RWPE2 (cell line): ENCODE results near the gene TDG.
A peak's percentile ranks its signal among the peaks of the same experiment; 100 is the strongest.
"Not testable (repeated sequence)": the region's sequence is repeated elsewhere in the genome, so short reads cannot be mapped to it uniquely, and the experiment has no call there.

Experiments used
- ATAC-seq: fragments of 200-7000 bp; cut with Tn5 transposase; 3 replicates; pipeline ENCODE4 v1.9.1; 2021; ENCODE audit warnings: low read depth
- DNase-seq: peaks from one replicate; pipeline ENCODE4 v3.0.0-alpha.2; 2020; ENCODE audit warnings: low spot score
- H3K27ac ChIP-seq: fragments of 450-650 bp; 2 replicates; pipeline ENCODE4 v1.5.1; 2017; ENCODE audit warnings: mild to moderate bottlenecking; ENCODE audit not compliant: poor library complexity, severe bottlenecking
- H3K27me3 ChIP-seq: fragments of 250-450 bp; sonication (Bioruptor Pico); 2 replicates; pipeline ENCODE4 v1.5.1; 2021; ENCODE audit warnings: mild to moderate bottlenecking, moderate library complexity; ENCODE audit not compliant: insufficient read depth, poor library complexity, severe bottlenecking
- H3K36me3 ChIP-seq: fragments of 250-450 bp; sonication (Bioruptor Pico); 2 replicates; pipeline ENCODE4 v1.5.1; 2020; ENCODE audit warnings: low read depth, mild to moderate bottlenecking, moderate library complexity
- H3K4me1 ChIP-seq: fragments of 250-450 bp; sonication (Bioruptor Pico); 2 replicates; pipeline ENCODE4 v1.5.1; 2021; ENCODE audit warnings: mild to moderate bottlenecking, moderate library complexity; ENCODE audit not compliant: insufficient read depth, poor library complexity, severe bottlenecking
- H3K4me3 ChIP-seq: fragments of 250-450 bp; sonication (Bioruptor Pico); 2 replicates; pipeline ENCODE4 v1.5.1; 2021; ENCODE audit warnings: mild to moderate bottlenecking, moderate library complexity; ENCODE audit not compliant: severe bottlenecking
- H3K9me3 ChIP-seq: fragments of 250-450 bp; sonication (Bioruptor Pico); 2 replicates; pipeline ENCODE4 v1.5.1; 2021; ENCODE audit warnings: mild to moderate bottlenecking, moderate library complexity; ENCODE audit not compliant: severe bottlenecking
- CTCF ChIP-seq: fragments of 450-650 bp; IDR thresholded peaks from one replicate; pipeline ENCODE4 v1.5.1; 2017; ENCODE audit warnings: mild to moderate bottlenecking, moderate library complexity; ENCODE audit not compliant: poor library complexity, severe bottlenecking

Gene TDG

GRCh38 chr12:104022786-104023185, 57.1 kb downstream of the TDG start:
- no peak for ATAC-seq
- no peak overlapping the region for H3K4me3 ChIP-seq
- H3K4me1 ChIP-seq: no peaks in the 10 kb centered on the region
- H3K27ac ChIP-seq: no peak overlapping the region
- no peaks in the 10 kb centered on the region for H3K27me3 ChIP-seq
- no peaks in the 10 kb centered on the region for H3K36me3 ChIP-seq
- no peak for DNase-seq
- H3K9me3 ChIP-seq: no peaks in the 10 kb centered on the region
- TF ChIP-seq CTCF: no peak

DNA sequence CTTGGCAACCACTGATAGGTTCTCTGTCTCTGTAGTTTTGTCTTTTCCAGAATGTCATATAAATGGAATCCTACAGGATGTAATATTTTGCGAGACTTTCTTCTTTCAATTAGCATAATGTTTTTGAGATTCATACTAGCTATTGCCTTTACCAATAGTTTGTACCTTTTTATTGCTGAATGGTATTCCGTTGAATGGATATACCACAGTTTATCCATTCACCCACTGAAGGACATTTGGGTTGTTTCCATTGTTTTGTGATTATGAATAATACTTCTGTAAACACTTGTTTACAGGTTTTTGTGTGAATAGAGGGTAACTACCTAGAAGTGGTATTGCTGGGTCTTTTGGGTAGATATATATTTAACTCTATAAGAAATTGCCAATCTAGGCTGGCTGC, 58.0 kb downstream of the TDG start:
- ATAC-seq (no peak), DNase-seq (no peak)
- H3K4me3 ChIP-seq: no peak overlapping the region
- H3K36me3 ChIP-seq: no peaks in the 10 kb centered on the region
- H3K27me3 ChIP-seq: no peaks in the 10 kb centered on the region
- H3K4me1 ChIP-seq: no peaks in the 10 kb centered on the region
- H3K27ac ChIP-seq: no peak overlapping the region
- H3K9me3 ChIP-seq: no peaks in the 10 kb centered on the region
- no peak for TF ChIP-seq CTCF

GRCh38 chr12:104024348-104024747, 58.7 kb downstream of the TDG start:
- no peak for TF ChIP-seq CTCF
- H3K27ac ChIP-seq: no peak overlapping the region

DNA sequence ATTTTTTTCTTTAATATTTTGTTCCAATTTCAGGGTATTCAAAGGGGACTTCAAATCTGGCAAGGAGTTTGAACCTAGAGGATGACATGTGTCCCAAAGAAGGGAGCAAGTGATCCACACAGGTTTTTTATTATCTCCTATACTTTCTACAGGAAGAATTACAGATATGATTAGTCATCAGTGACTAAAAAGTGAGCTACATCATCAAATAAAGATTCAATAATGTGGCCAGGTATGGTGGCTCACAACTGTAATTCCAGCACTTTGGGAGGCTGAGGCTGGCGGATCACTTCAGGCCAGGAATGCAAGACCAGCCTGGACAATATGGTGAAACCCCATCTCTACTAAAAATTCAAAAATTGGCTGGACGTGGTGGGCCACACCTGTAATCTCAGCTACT, 60.1 kb downstream of the TDG start:
- TF ChIP-seq CTCF: no peak

More at GRCh38 chr12:104024348-104024747, 58.7 kb downstream of the TDG start:
- ATAC-seq: no peak
- no peaks in the 10 kb centered on the region for H3K4me1 ChIP-seq
- H3K4me3 ChIP-seq: no peak overlapping the region
- no peaks in the 10 kb centered on the region for H3K9me3 ChIP-seq
- H3K36me3 ChIP-seq: no peaks in the 10 kb centered on the region
- H3K27me3 ChIP-seq: no peaks in the 10 kb centered on the region
- no peak for DNase-seq

GRCh38 chr12:104026841-104027599, 61.3 kb downstream of the TDG start:
- Histone ChIP-seq H3K27me3 (no peaks in the 10 kb centered on the region), H3K27ac (no peak overlapping the region), H3K4me1 (no peaks in the 10 kb centered on the region), H3K36me3 (no peaks in the 10 kb centered on the region), H3K9me3 (no peaks in the 10 kb centered on the region), H3K4me3 (no peak overlapping the region)
- no peak for ATAC-seq
- TF ChIP-seq CTCF: no peak
- no peak for DNase-seq

More for the DNA sequence above, 60.1 kb downstream of the TDG start:
- Histone ChIP-seq H3K9me3 (no peaks in the 10 kb centered on the region), H3K4me1 (no peaks in the 10 kb centered on the region), H3K27ac (no peak overlapping the region), H3K4me3 (no peak overlapping the region), H3K27me3 (no peaks in the 10 kb centered on the region), H3K36me3 (no peaks in the 10 kb centered on the region)
- 0 out of 3 replicates have a peak, but pooled peaks have one; percentile 38 for ATAC-seq
- DNase-seq: no peak

DNA sequence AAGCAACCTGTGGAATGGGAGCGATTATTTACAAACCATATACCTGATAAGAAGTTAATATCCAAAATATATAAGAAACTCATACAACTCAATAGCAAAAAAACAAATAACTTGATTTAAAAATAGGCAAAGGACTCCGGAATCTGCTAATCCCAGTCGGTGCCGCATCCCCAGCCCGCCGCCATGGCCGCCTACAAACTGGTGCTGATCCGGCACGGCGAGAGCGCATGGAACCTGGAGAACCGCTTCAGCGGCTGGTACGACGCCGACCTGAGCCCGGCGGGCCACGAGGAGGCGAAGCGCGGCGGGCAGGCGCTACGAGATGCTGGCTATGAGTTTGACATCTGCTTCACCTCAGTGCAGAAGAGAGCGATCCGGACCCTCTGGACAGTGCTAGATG, 64.9 kb downstream of the TDG start:
- not testable (repeated sequence) for H3K4me3 ChIP-seq, H3K9me3 ChIP-seq, H3K27me3 ChIP-seq, H3K4me1 ChIP-seq, DNase-seq, H3K27ac ChIP-seq, H3K36me3 ChIP-seq
- peak; percentile 25; the same call in 1 of the 3 replicates for ATAC-seq

GRCh38 chr12:104036143-104036542, 70.5 kb downstream of the TDG start:
- not testable (repeated sequence) for ATAC-seq, H3K4me3 ChIP-seq, H3K4me1 ChIP-seq, H3K27me3 ChIP-seq, H3K9me3 ChIP-seq, DNase-seq, H3K27ac ChIP-seq, H3K36me3 ChIP-seq
